Liver (tissue), 9 donors: Measurements from ENCODE around the gene CHODL. TPM values are rescaled to one million over a fixed set of nuclear protein-coding genes. Genes with fewer than 3 reads are reported as not detected.

Source experiments
- DNase-seq: peaks from one replicate; pipeline ENCODE4 v3.0.0-alpha.2; 2017; ENCODE audit warnings: low spot score
- H3K27ac ChIP-seq, 2 donors: one replicate each; pipeline ENCODE4 v1.7.0; 2013; ENCODE audit warnings: inconsistent platforms in 2 of 2, low read length in 2 of 2, control low read depth in 1 of 2, low read depth in 1 of 2, mild to moderate bottlenecking in 1 of 2
- H3K27me3 ChIP-seq, 4 donors: one replicate each; pipeline versions ENCODE4 v1.6.1 to v1.7.0; 2013; ENCODE audit warnings: low read length in 3 of 4, inconsistent platforms in 1 of 4, mild to moderate bottlenecking in 1 of 4, moderate library complexity in 1 of 4; ENCODE audit not compliant: control insufficient read depth in 4 of 4, insufficient read depth in 4 of 4
- H3K36me3 ChIP-seq, 4 donors: one replicate each; pipeline versions ENCODE4 v1.6.1 to v1.7.0; 2013; ENCODE audit warnings: low read length in 3 of 4, mild to moderate bottlenecking in 3 of 4, low read depth in 1 of 4, moderate library complexity in 1 of 4; ENCODE audit not compliant: control insufficient read depth in 4 of 4, insufficient read depth in 3 of 4
- H3K4me1 ChIP-seq, 4 donors: one replicate each; pipeline versions ENCODE4 v1.6.1 to v1.7.0; 2013; ENCODE audit warnings: low read length in 3 of 4, mild to moderate bottlenecking in 3 of 4, moderate library complexity in 1 of 4; ENCODE audit not compliant: control insufficient read depth in 4 of 4, insufficient read depth in 4 of 4
- H3K4me3 ChIP-seq, 3 donors: one replicate each; pipeline versions ENCODE4 v1.6.1 to v1.7.0; 2013; ENCODE audit warnings: low read length in 3 of 3, control low read depth in 1 of 3, low read depth in 1 of 3, mild to moderate bottlenecking in 1 of 3
- H3K9ac ChIP-seq, 2 donors: one replicate each; pipeline ENCODE4 v1.7.0; 2013; ENCODE audit warnings: low read length in 2 of 2, mild to moderate bottlenecking in 2 of 2, moderate library complexity in 2 of 2, control low read depth in 1 of 2, low read depth in 1 of 2
- H3K9me3 ChIP-seq, 4 donors: one replicate each; pipeline versions ENCODE4 v1.6.1 to v1.7.0; 2013; ENCODE audit warnings: low read length in 3 of 4; ENCODE audit not compliant: control insufficient read depth in 4 of 4
- EGR1 ChIP-seq, 2 donors: IDR thresholded peaks; 2 replicates each; pipeline ENCODE4 v1.6.1; 2016 to 2018; ENCODE audit warnings: antibody characterized with exemption in 2 of 2, low read depth in 2 of 2
- FOXA2 ChIP-seq: IDR thresholded peaks from 2 replicates; pipeline ENCODE4 v1.6.1; 2016; ENCODE audit warnings: antibody characterized with exemption
- GABPA ChIP-seq, 2 donors: IDR thresholded peaks in 1 of 2; conservative IDR thresholded peaks in 1 of 2; 2 replicates each; pipeline ENCODE4 v1.6.1; 2016; ENCODE audit warnings: antibody characterized with exemption in 2 of 2, mild to moderate bottlenecking in 1 of 2, moderate library complexity in 1 of 2
- HNF4A ChIP-seq, 2 donors: conservative IDR thresholded peaks; 2 replicates each; pipeline ENCODE4 v1.6.1; 2016; ENCODE audit warnings: antibody characterized with exemption in 2 of 2, mild to moderate bottlenecking in 2 of 2
- HNF4G ChIP-seq: IDR thresholded peaks from 2 replicates; pipeline ENCODE4 v1.6.1; 2016; ENCODE audit warnings: antibody characterized with exemption
- JUND ChIP-seq, 2 donors: IDR thresholded peaks; 2 replicates each; pipeline ENCODE4 v1.6.1; 2016; ENCODE audit warnings: antibody characterized with exemption in 2 of 2
- NR2F2 ChIP-seq: IDR thresholded peaks from 2 replicates; pipeline ENCODE4 v1.6.1; 2016; ENCODE audit warnings: antibody characterized with exemption
- RAD21 ChIP-seq, 2 donors: IDR thresholded peaks; 2 replicates each; pipeline ENCODE4 v1.6.1; 2016; ENCODE audit warnings: antibody characterized with exemption in 2 of 2, mild to moderate bottlenecking in 2 of 2
- RXRA ChIP-seq, 2 donors: IDR thresholded peaks; 2 replicates each; pipeline ENCODE4 v1.6.1; 2017 to 2018; ENCODE audit warnings: antibody characterized with exemption in 2 of 2, mild to moderate bottlenecking in 1 of 2
- SP1 ChIP-seq: IDR thresholded peaks from 2 replicates; pipeline ENCODE4 v1.6.1; 2018; ENCODE audit warnings: antibody characterized with exemption, mild to moderate bottlenecking
- TAF1 ChIP-seq: conservative IDR thresholded peaks from 2 replicates; pipeline ENCODE4 v1.6.1; 2016; ENCODE audit warnings: antibody characterized with exemption, mild to moderate bottlenecking
- YY1 ChIP-seq: IDR thresholded peaks from 2 replicates; pipeline ENCODE4 v1.6.1; 2016; ENCODE audit warnings: antibody characterized with exemption, mild to moderate bottlenecking
- ZBTB33 ChIP-seq: IDR thresholded peaks from 2 replicates; pipeline ENCODE4 v1.6.1; 2016; ENCODE audit warnings: antibody characterized with exemption
- WGBS: extraction: QIAGEN DNeasy Blood & Tissue Kit; methylation state at CpG from one replicate; pipeline ENCODE4 v1.1.7; 2013; 5-methylcytosine and 5-hydroxymethylcytosine counted together
- polyA plus RNA-seq, 2 donors: library from polyadenylated mRNA; stranded (reverse) in 1 of 2; unstranded in 1 of 2; fragments of 200-250 nt in 1 of 2; fragments of >200 nt in 1 of 2; fragmentation: Nextera tagmentation in 1 of 2; extraction: Ambion mirVana in 1 of 2; gene quantifications; one replicate each; pipeline versions ENCODE4 v1.2.1 to v1.2.3, GENCODE V29; 2013 to 2015
- total RNA-seq, 2 donors: library from RNA; depleted of rRNA; stranded (reverse); fragments of >200 nt; gene quantifications; one replicate each; pipeline ENCODE4 v1.2.3, GENCODE V29; 2014
- TF ChIP-seq, protein P1 (sequence below): IDR thresholded peaks from 2 replicates; pipeline ENCODE4 v1.6.1; 2016; ENCODE audit warnings: antibody characterized with exemption
- TF ChIP-seq, protein P2 (sequence below): fragments of 150-350 bp; IDR thresholded peaks from 2 replicates; pipeline ENCODE4 v1.5.1; 2017; ENCODE audit warnings: improper control_type of control experiment, low read depth, low read length; ENCODE audit not compliant: missing input control
- TF ChIP-seq, protein P3 (sequence below): IDR thresholded peaks from 2 replicates; pipeline ENCODE4 v1.6.1; 2016; ENCODE audit warnings: antibody characterized with exemption
- donor health status: healthy.
- donor health status: healthy.
- donor health status: healthy.
- donor health status: healthy.
- donor health status: healthy.

The CHODL gene
- total and polyA plus RNA-seq, 4 donors = 0.22 TPM; not detected in 3

GRCh38 chr21:18248171-18248570 is 3.5 kb downstream of the CHODL start:
- TF ChIP-seq HNF4A (conservative IDR thresholded peaks at IDR 0.05) = no peak
- TF ChIP-seq ZBTB33 = no peak
- no peak for TF ChIP-seq TAF1
- no peak for TF ChIP-seq HNF4G
- TF ChIP-seq EGR1 (IDR thresholded peaks at IDR 0.05; ENCODE audit: low read depth in 2 of 2) = no peak
- TF ChIP-seq, protein P1, sequence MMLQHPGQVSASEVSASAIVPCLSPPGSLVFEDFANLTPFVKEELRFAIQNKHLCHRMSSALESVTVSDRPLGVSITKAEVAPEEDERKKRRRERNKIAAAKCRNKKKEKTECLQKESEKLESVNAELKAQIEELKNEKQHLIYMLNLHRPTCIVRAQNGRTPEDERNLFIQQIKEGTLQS = no peak
- no peak for TF ChIP-seq NR2F2
- TF ChIP-seq FOXA2 = no peak
- TF ChIP-seq SP1 = no peak
- TF ChIP-seq RAD21 (IDR thresholded peaks at IDR 0.05) = no peak
- TF ChIP-seq, protein P2, sequence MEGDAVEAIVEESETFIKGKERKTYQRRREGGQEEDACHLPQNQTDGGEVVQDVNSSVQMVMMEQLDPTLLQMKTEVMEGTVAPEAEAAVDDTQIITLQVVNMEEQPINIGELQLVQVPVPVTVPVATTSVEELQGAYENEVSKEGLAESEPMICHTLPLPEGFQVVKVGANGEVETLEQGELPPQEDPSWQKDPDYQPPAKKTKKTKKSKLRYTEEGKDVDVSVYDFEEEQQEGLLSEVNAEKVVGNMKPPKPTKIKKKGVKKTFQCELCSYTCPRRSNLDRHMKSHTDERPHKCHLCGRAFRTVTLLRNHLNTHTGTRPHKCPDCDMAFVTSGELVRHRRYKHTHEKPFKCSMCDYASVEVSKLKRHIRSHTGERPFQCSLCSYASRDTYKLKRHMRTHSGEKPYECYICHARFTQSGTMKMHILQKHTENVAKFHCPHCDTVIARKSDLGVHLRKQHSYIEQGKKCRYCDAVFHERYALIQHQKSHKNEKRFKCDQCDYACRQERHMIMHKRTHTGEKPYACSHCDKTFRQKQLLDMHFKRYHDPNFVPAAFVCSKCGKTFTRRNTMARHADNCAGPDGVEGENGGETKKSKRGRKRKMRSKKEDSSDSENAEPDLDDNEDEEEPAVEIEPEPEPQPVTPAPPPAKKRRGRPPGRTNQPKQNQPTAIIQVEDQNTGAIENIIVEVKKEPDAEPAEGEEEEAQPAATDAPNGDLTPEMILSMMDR = no peak
- TF ChIP-seq JUND (IDR thresholded peaks at IDR 0.05) = no peak
- TF ChIP-seq RXRA (IDR thresholded peaks at IDR 0.05) = no peak
- no peak for TF ChIP-seq GABPA (IDR thresholded peaks at IDR 0.05 in 1 of 2, conservative IDR thresholded peaks at IDR 0.05 in 1 of 2)
- TF ChIP-seq, protein P3, sequence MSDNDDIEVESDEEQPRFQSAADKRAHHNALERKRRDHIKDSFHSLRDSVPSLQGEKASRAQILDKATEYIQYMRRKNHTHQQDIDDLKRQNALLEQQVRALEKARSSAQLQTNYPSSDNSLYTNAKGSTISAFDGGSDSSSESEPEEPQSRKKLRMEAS = no peak
- no peak for TF ChIP-seq YY1
- WGBS = 90% methylated on average over 1 of the region's 1 CpG
- Histone ChIP-seq H3K4me1 (peaks cover 2 to 9% (median 6%) of the 10 kb centered on the region in 4 donors), H3K9ac (no peak overlapping the region), H3K27ac (no peak overlapping the region), H3K36me3 (no peaks in the 10 kb centered on the region), H3K27me3 (peaks cover 0 to 3% (median 0%) of the 10 kb centered on the region in 4 donors), H3K9me3 (no peaks in the 10 kb centered on the region), H3K4me3 (no peak overlapping the region)
- no peak for DNase-seq

- H3K27me3 ChIP-seq = peaks cover 0 to 2% (median 0%) of the 10 kb centered on the region in 4 donors
- H3K27ac ChIP-seq = no peak overlapping the region
- no peak for TF ChIP-seq TAF1
- TF ChIP-seq, protein P3 = no peak
- no peak for TF ChIP-seq HNF4G
- TF ChIP-seq RXRA (IDR thresholded peaks at IDR 0.05) = no peak
- TF ChIP-seq, protein P2 = peak; percentile 7
- TF ChIP-seq RAD21 (IDR thresholded peaks at IDR 0.05) = no peak
- no peak for TF ChIP-seq NR2F2
- TF ChIP-seq SP1 = no peak
- no peak for DNase-seq
- peaks cover 0 to 7% (median 5%) of the 10 kb centered on the region in 4 donors for H3K4me1 ChIP-seq
- no peak overlapping the region for H3K4me3 ChIP-seq
- no peaks in the 10 kb centered on the region for H3K9me3 ChIP-seq
- H3K9ac ChIP-seq = no peak overlapping the region
- H3K36me3 ChIP-seq = no peaks in the 10 kb centered on the region
- 46% methylated on average over 2 of the region's 2 CpGs for WGBS
Observed at GRCh38 chr21:18249672-18250071, 5.0 kb downstream of the CHODL start.
